GM19025 (cell line): Measurements from ENCODE around the gene ACTG2.

Experiments used
- ATAC-seq: cut with Tn5 transposase; IDR thresholded peaks from one replicate; pipeline ENCODE4 v1.9.1; 2021; ENCODE audit warnings: mild to moderate bottlenecking, low read depth, moderate library complexity; ENCODE audit not compliant: unreplicated experiment

The ACTG2 gene

DNA sequence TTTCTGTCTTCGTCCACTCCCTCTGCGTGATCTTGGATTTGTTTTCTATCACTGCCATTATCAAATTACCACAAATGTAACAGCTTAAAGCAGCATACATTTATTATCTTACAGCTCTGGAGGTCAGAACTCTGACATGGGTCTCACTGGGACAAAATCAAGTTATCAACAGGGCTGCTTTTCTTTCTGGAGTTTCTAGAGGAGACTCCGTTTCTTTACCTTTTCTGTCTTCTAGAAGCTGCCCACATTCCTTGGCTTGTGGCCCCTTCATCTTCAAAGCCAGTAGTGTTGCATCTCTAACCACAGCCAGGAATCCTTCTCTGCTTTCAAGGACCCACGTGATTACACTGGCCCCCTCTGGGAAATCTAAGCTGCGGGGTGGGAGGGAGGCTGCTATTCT lies 70.0 kb downstream of the ACTG2 start:
- ATAC-seq, result no peak

DNA sequence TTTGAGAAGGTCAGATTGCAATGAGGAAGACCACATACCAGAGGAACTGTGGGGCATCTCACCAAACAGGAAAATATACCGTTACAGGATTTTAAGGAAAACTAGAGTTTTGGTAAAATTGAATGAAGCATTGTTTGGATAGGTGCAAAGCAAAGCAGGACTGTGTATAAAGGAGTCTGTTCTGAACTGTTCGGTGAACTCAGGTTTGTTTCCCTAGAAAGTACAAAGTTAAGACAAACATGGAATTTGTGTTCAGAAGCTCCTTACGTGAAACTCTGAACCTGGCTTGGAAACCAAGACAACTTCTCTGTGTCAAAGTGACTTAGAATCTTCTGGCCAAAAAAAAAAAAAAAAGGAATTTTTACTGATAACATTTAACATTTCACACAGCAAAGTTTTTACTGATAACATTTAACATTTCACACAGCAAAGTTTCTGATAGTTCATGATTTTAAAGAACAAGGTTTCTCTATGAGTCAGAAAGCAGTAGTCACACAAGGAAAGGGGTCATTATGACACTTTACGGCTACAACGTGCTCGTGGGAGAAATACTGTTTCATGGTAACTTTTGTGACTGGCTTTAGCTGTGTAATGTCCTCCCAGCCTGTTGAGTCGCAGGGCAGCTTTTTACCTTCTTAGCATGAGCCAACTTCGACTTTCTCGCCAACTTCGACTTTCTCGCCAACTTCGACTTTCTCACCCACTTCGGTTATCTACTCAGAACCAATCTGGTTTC lies 70.7 kb downstream of the ACTG2 start:
- ATAC-seq, result no peak

DNA sequence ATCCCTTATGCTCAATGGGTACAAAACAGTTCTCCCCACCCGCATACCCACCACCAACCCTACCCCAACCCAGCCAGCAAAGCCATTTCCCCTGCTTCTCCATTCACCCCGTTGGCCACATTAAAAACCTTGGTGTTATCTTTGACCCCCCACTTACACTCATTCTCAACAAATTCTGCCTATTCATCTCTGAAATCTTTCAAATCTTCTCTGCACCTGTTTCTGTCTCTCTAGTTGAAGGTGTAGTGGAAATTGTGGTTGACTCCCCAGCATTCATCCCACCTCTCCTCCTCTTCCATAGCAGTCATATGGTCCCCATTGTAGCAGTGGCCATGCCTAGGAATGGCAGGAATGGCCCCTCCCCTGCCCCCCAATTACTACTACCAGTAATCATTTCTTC lies 71.4 kb downstream of the ACTG2 start:
- ATAC-seq, result no peak

DNA sequence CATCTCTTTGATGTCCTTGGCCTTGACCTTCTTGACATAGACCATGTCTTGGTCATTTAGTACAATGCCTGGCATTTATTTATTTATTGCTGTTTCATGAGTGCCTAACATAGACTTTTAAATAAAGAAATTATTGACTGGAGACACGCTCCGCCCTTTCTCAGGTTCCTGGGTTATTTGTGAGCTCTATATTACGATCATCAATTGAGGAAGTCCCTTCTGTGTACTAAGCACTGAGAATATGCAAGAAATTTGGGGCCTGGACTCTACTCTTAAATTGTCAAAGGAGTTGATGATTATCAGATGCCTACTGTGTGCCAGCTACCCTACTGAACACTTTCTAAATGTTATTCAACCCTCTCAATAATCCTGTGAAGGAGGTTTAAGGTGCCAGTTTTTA lies 72.2 kb downstream of the ACTG2 start:
- no peak for ATAC-seq

DNA sequence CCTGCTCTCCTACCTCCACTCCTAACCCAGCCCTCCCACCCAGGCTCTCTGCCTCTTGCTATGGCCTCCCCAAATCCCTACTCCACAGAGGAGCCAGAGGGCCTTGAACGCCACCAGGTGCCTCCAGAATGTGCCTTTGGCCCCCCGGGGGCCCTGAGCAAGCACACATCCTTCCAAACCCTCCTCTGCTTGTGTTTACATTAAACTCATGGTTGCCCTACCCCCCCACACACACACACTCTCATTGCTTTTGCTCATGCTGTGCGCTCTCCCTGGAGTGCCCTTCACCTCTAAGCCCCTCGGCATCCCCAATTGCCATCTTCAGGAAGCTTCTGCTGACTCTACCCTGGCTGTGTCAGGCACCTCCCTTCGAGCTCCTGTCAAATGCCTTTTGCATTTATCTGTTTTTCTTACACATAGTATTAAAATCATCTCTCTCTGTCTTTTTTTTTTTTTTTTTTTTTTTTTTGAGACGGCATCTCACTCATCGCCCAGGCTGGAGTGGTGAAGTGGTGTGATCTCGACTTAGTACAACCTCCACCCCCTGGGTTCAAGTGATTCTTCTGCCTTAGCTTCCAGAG lies 75.6 kb downstream of the ACTG2 start:
- ATAC-seq, result no peak

DNA sequence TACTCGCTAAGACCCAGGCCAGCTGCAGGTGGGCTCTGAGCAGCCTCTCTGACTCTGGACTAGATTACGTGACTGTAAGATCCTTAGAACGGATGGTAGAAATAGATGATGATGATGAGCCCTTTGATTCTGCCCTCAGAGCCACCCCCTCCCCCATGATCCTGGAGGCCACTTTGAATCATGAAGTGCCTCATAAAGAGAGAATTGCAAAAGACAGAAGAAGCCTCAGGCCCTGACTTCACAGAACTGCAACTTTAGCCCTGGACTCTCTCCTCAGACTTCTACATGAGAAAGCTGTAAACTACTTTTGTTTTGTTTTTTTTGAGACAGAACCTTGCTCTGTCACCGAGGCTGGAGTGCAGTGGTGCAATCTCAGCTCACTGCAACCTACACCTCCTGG lies 76.5 kb downstream of the ACTG2 start:
- ATAC-seq, result no peak
